Neural progenitor cell (in vitro differentiated cells): ENCODE results near the gene POLG2.

ENCODE experiments used
- CTCF ChIP-seq: fragments of 200-600 bp; sonication (generic); IDR thresholded peaks from 2 replicates; pipeline ENCODE4 v1.5.1; 2017; ENCODE audit warnings: antibody characterized with exemption, mild to moderate bottlenecking
- EZH2 ChIP-seq: fragments of 200-600 bp; sonication (generic); IDR thresholded peaks from 2 replicates; pipeline ENCODE4 v1.6.1; 2017; ENCODE audit warnings: antibody characterized with exemption, mild to moderate bottlenecking, moderate library complexity
- EZH2phosphoT487 ChIP-seq: fragments of 200-600 bp; sonication (generic); IDR thresholded peaks from 2 replicates; pipeline ENCODE4 v1.6.1; 2017; ENCODE audit warnings: antibody characterized with exemption

- TF ChIP-seq CTCF (no peak), EZH2 (no peak), EZH2phosphoT487 (no peak)
Measured at GRCh38 chr17:64502809-64503208, 6.0 kb upstream of the POLG2 start.
